ENCODE data around the gene XPNPEP1. TPM values are rescaled to one million over a fixed set of nuclear protein-coding genes. Genes with fewer than 3 reads are reported as not detected.

Gene XPNPEP1
- total RNA-seq, 1 experiment from 2014 or later = 71.3 TPM

GRCh38 chr10:109821672-109822071, 101.6 kb downstream of the XPNPEP1 start:
- DNase-seq = no peak
- no peak for TF ChIP-seq CTCF (conservative IDR thresholded peaks at IDR 0.05)
- Histone ChIP-seq H3K27ac (ENCODE audit: insufficient read length, low read depth, low read length) (no peak overlapping the region), H2BK20ac (ENCODE audit: low read depth, low read length, poor library complexity, severe bottlenecking) (no peak overlapping the region), H3K4me1 (ENCODE audit: insufficient read depth, low read length) (no peaks in the 10 kb centered on the region), H4K5ac (ENCODE audit: insufficient read length, low read depth, low read length) (no peak overlapping the region), H4K91ac (ENCODE audit: insufficient read length, low read depth, low read length) (no peak overlapping the region), H2BK120ac (ENCODE audit: low read depth, low read length, poor library complexity, severe bottlenecking) (no peak overlapping the region), H2BK5ac (ENCODE audit: insufficient read length, low read length) (no peak overlapping the region), H3K23me2 (ENCODE audit: insufficient read length, low read depth, low read length, poor library complexity, severe bottlenecking) (no peaks in the 10 kb centered on the region), H3K56ac (ENCODE audit: insufficient read length, low read depth, low read length) (no peak overlapping the region), H2BK12ac (ENCODE audit: insufficient read length, low read depth, low read length) (no peak overlapping the region), H3K9me3 (ENCODE audit: control insufficient read depth, low read depth, low read length) (no peaks in the 10 kb centered on the region), H2AFZ (ENCODE audit: low read length) (no peak overlapping the region), H4K20me1 (ENCODE audit: control insufficient read depth, insufficient read depth, insufficient read length) (no peaks in the 10 kb centered on the region), H3K79me2 (ENCODE audit: insufficient read depth, low read length) (0 out of 2 replicates have a peak, but pooled peaks cover 1% of the 10 kb centered on the region), H4K8ac (replicated peaks; ENCODE audit: insufficient read length, low read depth, low read length) (no peak overlapping the region), H2AK5ac (ENCODE audit: insufficient read length, low read length) (no peak overlapping the region), H3K4me2 (ENCODE audit: insufficient read depth, insufficient read length, low read length) (no peak overlapping the region), H3K23ac (ENCODE audit: insufficient read length, low read depth, low read length) (no peak overlapping the region), H3K4ac (ENCODE audit: low read depth, low read length) (no peak overlapping the region), H3K79me1 (ENCODE audit: insufficient read depth, low read depth, low read length, poor library complexity, severe bottlenecking) (no peaks in the 10 kb centered on the region), H3K14ac (ENCODE audit: insufficient read depth, low read length) (no peak overlapping the region), H2BK15ac (ENCODE audit: low read depth, low read length) (no peak overlapping the region), H3K18ac (ENCODE audit: insufficient read length, low read depth, low read length) (no peak overlapping the region), H3K27me3 (ENCODE audit: insufficient read depth, low read length) (no peaks in the 10 kb centered on the region), H3T11ph (ENCODE audit: low read length) (no peak overlapping the region), H3K9ac (ENCODE audit: extremely low read depth, insufficient read length, low read length) (no peak overlapping the region)
- peaks cover 4 to 9% of the 10 kb centered on the region in 2 experiments; a peak in 2 of 4 replicates for H3K4me1 Mint-ChIP-seq
- no peaks in the 10 kb centered on the region for H3K27me3 Mint-ChIP-seq (ENCODE audit: low read depth)
- H3K27ac Mint-ChIP-seq = no peak overlapping the region
- H3K4me3 Mint-ChIP-seq = no peak overlapping the region
- H3K36me3 Mint-ChIP-seq (ENCODE audit: insufficient read depth in 1 of 3, low read depth in 3 of 3) = peaks cover 0 to 9% (median 0%) of the 10 kb centered on the region in 3 experiments; a peak in 3 of 7 replicates
- peaks cover 6% of the 10 kb centered on the region in 2 experiments for H3K9me3 Mint-ChIP-seq
- WGBS (ENCODE audit: extremely low coverage, insufficient read length, low lambda C conversion rate) = no CpG with 5 or more reads among the region's 5 CpGs

Data from H9 (cell line).